Measurements from ENCODE around the gene ADAMTS2.

Gene ADAMTS2

DNA sequence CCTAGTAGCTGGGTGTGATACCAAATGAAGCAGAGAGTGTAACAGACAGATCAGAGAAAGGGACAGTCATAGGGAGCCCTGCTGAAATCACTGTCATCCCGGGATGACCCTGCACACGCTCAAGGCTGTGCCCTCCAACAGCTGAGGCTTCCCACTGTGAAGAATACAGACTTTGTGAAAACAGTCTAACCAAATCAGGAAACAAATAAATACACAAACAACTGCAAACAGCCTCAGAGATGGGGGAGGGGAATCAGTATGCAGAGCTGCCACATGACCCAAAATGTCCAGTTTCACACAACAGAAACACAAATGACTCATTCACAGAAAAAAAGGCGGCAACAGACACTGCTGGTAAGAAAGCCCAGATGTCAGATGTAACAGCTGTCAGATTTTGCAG lies 101.9 kb downstream of the ADAMTS2 start:
- H3K27ac Mint-ChIP-seq: no peak overlapping the region
- H3K36me3 Mint-ChIP-seq (ENCODE audit: low read depth): peaks cover 5% of the 10 kb centered on the region
- peaks cover 9% of the 10 kb centered on the region for H3K4me1 Mint-ChIP-seq
- TF ChIP-seq, protein P1, sequence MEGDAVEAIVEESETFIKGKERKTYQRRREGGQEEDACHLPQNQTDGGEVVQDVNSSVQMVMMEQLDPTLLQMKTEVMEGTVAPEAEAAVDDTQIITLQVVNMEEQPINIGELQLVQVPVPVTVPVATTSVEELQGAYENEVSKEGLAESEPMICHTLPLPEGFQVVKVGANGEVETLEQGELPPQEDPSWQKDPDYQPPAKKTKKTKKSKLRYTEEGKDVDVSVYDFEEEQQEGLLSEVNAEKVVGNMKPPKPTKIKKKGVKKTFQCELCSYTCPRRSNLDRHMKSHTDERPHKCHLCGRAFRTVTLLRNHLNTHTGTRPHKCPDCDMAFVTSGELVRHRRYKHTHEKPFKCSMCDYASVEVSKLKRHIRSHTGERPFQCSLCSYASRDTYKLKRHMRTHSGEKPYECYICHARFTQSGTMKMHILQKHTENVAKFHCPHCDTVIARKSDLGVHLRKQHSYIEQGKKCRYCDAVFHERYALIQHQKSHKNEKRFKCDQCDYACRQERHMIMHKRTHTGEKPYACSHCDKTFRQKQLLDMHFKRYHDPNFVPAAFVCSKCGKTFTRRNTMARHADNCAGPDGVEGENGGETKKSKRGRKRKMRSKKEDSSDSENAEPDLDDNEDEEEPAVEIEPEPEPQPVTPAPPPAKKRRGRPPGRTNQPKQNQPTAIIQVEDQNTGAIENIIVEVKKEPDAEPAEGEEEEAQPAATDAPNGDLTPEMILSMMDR (IDR thresholded peaks at IDR 0.05): no peak
- H3K27me3 Mint-ChIP-seq (ENCODE audit: low read depth, poor library complexity): peaks cover 16% of the 10 kb centered on the region
- peaks cover 46% of the 10 kb centered on the region for H3K9me3 Mint-ChIP-seq
- no peak overlapping the region for H3K4me3 Mint-ChIP-seq
- DNase-seq: no peak

DNA sequence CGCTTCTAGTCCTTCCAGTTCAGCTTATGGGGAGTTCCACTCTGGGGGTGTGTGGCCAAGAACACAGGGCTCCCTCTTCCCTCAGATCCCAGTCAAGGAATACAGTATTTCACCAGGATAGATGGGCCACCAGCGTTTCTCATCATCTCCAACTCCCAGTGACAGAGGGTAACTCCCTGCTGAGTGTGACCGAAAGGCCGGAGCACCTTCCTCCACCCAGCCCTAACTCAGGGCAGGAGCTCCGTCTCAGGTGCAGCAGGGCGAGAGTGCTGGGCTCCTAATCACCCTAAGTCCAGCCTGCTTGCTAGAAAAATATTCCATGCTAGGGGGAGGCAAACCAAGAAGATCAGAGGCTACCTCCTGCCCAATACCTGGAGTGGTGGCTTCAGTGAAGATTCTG lies 102.6 kb downstream of the ADAMTS2 start:
- Mint-ChIP-seq H3K4me3 (no peak overlapping the region), H3K27ac (peak overlapping the region; percentile 85), H3K9me3 (peaks cover 49% of the 10 kb centered on the region), H3K36me3 (ENCODE audit: low read depth) (peaks cover 5% of the 10 kb centered on the region), H3K27me3 (ENCODE audit: low read depth, poor library complexity) (peaks cover 17% of the 10 kb centered on the region), H3K4me1 (peaks cover 9% of the 10 kb centered on the region)
- TF ChIP-seq, protein P1 (IDR thresholded peaks at IDR 0.05): no peak
- DNase-seq: no peak

DNA sequence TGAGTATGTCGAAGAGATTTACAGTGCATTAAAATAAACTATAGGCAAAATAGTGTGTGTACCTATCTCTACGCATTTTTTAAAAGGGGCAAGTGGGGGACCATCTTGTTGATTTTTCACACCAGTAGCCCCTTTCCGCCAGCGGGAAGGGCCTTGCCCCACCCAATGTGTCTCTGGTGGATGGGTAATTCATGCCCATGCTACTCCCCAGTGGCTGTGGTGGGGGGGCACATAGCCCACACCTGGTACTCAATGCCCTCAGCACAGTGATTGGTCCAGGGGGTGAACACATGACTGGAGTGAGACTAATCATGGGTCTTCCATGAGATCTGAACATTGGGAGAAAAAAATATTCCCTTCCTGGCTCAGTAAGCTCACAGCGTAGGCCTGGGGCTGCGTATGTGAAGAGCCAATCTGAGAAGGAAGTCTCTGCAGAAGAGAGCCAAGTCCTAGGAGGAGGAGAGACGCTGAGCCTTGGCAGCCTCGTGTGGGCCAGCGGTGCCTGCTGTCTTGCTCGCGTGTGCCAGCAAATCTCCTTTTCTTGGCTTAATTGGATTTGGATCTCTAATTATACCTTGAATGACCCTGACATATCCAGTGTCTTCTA lies 103.4 kb downstream of the ADAMTS2 start:
- Mint-ChIP-seq H3K36me3 (ENCODE audit: low read depth) (peaks cover 5% of the 10 kb centered on the region), H3K4me3 (no peak overlapping the region), H3K27ac (peak overlapping the region; percentile 85), H3K27me3 (ENCODE audit: low read depth, poor library complexity) (peaks cover 24% of the 10 kb centered on the region), H3K4me1 (peaks cover 9% of the 10 kb centered on the region), H3K9me3 (peaks cover 46% of the 10 kb centered on the region)
- no peak for DNase-seq
- TF ChIP-seq, protein P1 (IDR thresholded peaks at IDR 0.05): no peak

DNA sequence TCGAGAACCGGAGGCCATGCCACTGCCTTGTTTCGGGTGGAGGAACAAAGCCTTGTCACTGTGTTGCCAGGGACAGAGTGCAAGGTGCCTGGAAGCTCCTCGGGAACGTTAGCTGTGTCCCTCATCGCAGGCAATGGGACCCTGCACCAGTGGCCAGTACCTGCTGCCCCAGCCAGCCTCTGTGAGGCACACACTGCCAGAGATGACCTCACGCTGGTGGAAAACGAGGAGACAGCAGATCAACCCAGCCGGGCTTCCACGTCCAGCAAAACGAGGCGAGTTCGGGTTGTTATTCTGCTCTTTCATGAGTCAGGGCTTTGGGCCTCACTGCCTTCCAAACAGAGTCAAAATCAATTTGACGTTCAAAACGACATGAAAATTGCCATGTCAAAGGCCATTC lies 104.1 kb downstream of the ADAMTS2 start:
- H3K9me3 Mint-ChIP-seq: peaks cover 39% of the 10 kb centered on the region
- H3K27me3 Mint-ChIP-seq (ENCODE audit: low read depth, poor library complexity): peaks cover 24% of the 10 kb centered on the region
- H3K27ac Mint-ChIP-seq: no peak overlapping the region
- peaks cover 9% of the 10 kb centered on the region for H3K4me1 Mint-ChIP-seq
- no peak overlapping the region for H3K4me3 Mint-ChIP-seq
- H3K36me3 Mint-ChIP-seq (ENCODE audit: low read depth): peaks cover 5% of the 10 kb centered on the region
- no peak for DNase-seq
- TF ChIP-seq, protein P1 (IDR thresholded peaks at IDR 0.05): no peak

DNA sequence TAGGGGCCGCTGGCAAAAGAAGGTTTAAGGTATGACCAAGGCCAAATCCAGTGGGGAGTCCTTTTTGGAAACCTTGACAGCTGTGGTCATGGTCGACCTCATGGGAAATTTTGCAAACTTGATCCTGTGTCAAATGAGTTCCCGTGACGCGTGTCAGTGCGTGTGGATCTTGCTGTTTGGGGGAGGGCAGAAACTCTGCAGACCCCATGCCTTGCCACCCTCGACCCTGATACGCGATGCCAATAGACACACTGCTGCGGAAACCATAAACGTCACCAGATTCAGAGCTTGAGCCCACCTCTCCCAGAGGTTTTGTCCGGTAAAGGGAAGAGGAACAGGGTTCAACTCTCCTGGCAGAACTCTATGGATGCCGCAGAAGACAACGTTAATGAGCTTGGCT lies 104.7 kb downstream of the ADAMTS2 start:
- Mint-ChIP-seq H3K27me3 (ENCODE audit: low read depth, poor library complexity) (peaks cover 23% of the 10 kb centered on the region), H3K36me3 (ENCODE audit: low read depth) (peaks cover 5% of the 10 kb centered on the region), H3K9me3 (peaks cover 34% of the 10 kb centered on the region), H3K27ac (no peak overlapping the region), H3K4me3 (no peak overlapping the region), H3K4me1 (peaks cover 9% of the 10 kb centered on the region)
- TF ChIP-seq, protein P1 (IDR thresholded peaks at IDR 0.05): no peak
- DNase-seq: no peak
